Measurements from ENCODE around the gene ADGRG3. TPM values are rescaled to one million over a fixed set of nuclear protein-coding genes. Genes with fewer than 3 reads are reported as not detected.

Gene ADGRG3
- total RNA-seq, 3 donors from 2014 or later (not counting 1 experiment from before 2014, with no cell fraction given): 16.6 to 57.3 (median 20.7) TPM

DNA sequence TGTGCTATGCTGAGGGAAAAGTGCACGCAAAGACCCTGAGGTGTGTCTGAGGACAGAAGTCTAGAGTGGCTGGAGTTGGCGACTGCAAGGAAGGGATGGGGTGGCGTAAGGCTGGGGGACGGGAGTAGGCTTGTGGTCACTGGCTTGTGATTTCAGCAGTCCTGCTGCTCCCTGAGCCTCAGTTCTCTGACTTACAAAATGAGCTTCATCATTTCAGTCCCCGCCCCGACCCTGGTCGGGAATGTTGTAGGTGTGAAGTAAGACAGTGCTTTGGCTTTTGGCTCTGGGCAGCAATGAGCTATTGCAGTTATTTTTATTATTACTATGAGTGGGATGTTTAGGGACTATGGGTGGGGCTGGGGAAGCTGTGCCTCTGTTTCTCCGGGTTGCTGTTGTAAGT is 31.1 kb upstream of the ADGRG3 start:
- TF ChIP-seq, protein P1, sequence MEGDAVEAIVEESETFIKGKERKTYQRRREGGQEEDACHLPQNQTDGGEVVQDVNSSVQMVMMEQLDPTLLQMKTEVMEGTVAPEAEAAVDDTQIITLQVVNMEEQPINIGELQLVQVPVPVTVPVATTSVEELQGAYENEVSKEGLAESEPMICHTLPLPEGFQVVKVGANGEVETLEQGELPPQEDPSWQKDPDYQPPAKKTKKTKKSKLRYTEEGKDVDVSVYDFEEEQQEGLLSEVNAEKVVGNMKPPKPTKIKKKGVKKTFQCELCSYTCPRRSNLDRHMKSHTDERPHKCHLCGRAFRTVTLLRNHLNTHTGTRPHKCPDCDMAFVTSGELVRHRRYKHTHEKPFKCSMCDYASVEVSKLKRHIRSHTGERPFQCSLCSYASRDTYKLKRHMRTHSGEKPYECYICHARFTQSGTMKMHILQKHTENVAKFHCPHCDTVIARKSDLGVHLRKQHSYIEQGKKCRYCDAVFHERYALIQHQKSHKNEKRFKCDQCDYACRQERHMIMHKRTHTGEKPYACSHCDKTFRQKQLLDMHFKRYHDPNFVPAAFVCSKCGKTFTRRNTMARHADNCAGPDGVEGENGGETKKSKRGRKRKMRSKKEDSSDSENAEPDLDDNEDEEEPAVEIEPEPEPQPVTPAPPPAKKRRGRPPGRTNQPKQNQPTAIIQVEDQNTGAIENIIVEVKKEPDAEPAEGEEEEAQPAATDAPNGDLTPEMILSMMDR (IDR thresholded peaks at IDR 0.05): no peak
- WGBS (ENCODE audit: insufficient coverage): 79% methylated on average over 8 of the region's 8 CpGs
- no peak overlapping the region for H3K27ac ChIP-seq (ENCODE audit: low read length)
- H3K27me3 ChIP-seq (ENCODE audit: control insufficient read depth, insufficient read depth, low read length): no peaks in the 10 kb centered on the region
- H3K4me3 ChIP-seq (ENCODE audit: low read length): no peak overlapping the region
- H3K9me3 ChIP-seq (ENCODE audit: control insufficient read depth, insufficient read depth, low read length): no peaks in the 10 kb centered on the region
- H3K36me3 Mint-ChIP-seq: no peaks in the 10 kb centered on the region
- ATAC-seq: peak in 1 of 3 donors; percentile 11
- H3K4me1 ChIP-seq (ENCODE audit: control insufficient read depth, insufficient read depth, low read length): peaks cover 9% of the 10 kb centered on the region
- no peak overlapping the region for H3K27ac Mint-ChIP-seq
- no peaks in the 10 kb centered on the region for H3K27me3 Mint-ChIP-seq (ENCODE audit: low read depth in 2 of 2)
- intact Hi-C loops (cut with micrococcal nuclease): no loop called here
- H3K4me1 Mint-ChIP-seq: peaks cover 0 to 19% of the 10 kb centered on the region in 2 donors
- no peak for DNase-seq
- H3K36me3 ChIP-seq (ENCODE audit: control insufficient read depth, insufficient read depth, low read length): no peaks in the 10 kb centered on the region
- no peaks in the 10 kb centered on the region for H3K9me3 Mint-ChIP-seq
- H3K4me3 Mint-ChIP-seq: no peak overlapping the region

DNA sequence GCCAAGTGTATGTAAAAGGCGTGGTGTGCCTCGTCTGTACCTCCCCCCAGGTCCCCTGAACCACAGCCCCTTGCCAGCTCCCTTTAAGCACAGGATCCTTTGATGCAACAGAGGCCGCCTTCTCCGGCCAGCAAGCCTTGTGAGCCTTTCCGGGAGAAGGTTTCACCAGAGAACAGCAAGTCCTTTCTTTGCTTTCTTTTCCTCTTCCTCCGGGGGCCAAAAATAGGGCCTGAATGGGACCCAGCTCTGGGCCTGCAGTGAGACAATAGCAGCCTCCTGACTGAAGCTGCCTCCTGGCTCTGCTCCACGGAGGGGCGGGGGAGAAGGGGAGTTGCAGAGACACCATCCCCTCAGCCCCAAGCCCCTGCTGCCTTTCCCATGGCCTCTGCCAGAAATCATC is 30.7 kb upstream of the ADGRG3 start:
- TF ChIP-seq, protein P1 (IDR thresholded peaks at IDR 0.05): no peak
- intact Hi-C loops (cut with micrococcal nuclease): no loop called here
- Histone ChIP-seq H3K4me3 (ENCODE audit: low read length) (no peak overlapping the region), H3K9me3 (ENCODE audit: control insufficient read depth, insufficient read depth, low read length) (no peaks in the 10 kb centered on the region), H3K27ac (ENCODE audit: low read length) (no peak overlapping the region), H3K4me1 (ENCODE audit: control insufficient read depth, insufficient read depth, low read length) (peaks cover 9% of the 10 kb centered on the region), H3K27me3 (ENCODE audit: control insufficient read depth, insufficient read depth, low read length) (no peaks in the 10 kb centered on the region), H3K36me3 (ENCODE audit: control insufficient read depth, insufficient read depth, low read length) (no peaks in the 10 kb centered on the region)
- ATAC-seq (no peak), DNase-seq (no peak)
- no peaks in the 10 kb centered on the region for H3K27me3 Mint-ChIP-seq (ENCODE audit: low read depth in 2 of 2)
- 58% methylated on average over 8 of the region's 8 CpGs for WGBS (ENCODE audit: insufficient coverage)
- H3K4me1 Mint-ChIP-seq: peaks cover 0 to 21% of the 10 kb centered on the region in 2 donors
- peak overlapping the region in 1 of 2 donors; percentile 44 for H3K27ac Mint-ChIP-seq
- H3K4me3 Mint-ChIP-seq: no peak overlapping the region
- no peaks in the 10 kb centered on the region for H3K36me3 Mint-ChIP-seq
- no peaks in the 10 kb centered on the region for H3K9me3 Mint-ChIP-seq

DNA sequence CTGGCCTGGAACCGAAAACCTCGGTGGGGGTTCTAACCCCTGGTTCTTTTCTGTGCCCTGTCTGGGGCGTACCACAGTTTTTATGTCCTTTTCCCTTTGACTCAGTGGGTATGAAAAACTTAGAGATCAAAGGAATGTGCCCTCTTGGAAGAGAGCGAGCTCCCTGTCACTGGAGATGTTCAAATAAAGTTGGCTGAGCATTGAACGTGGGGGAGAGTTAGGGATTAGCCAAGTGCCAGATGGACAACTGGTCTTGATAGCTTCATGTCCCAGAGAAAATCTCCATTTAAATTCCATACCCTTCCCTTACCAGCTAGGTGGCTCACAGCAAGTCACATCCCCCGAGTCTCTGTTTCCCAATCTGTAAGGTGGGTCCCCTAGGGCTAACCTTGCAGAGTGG is 30.1 kb upstream of the ADGRG3 start:
- ATAC-seq: no peak
- WGBS (ENCODE audit: insufficient coverage): 91% methylated on average over 6 of the region's 6 CpGs
- Mint-ChIP-seq H3K9me3 (no peaks in the 10 kb centered on the region), H3K4me1 (peaks cover 0 to 26% of the 10 kb centered on the region in 2 donors), H3K27me3 (ENCODE audit: low read depth in 2 of 2) (no peaks in the 10 kb centered on the region), H3K27ac (peak overlapping the region in 1 of 2 donors; percentile 44), H3K4me3 (no peak overlapping the region), H3K36me3 (no peaks in the 10 kb centered on the region)
- no peaks in the 10 kb centered on the region for H3K9me3 ChIP-seq (ENCODE audit: control insufficient read depth, insufficient read depth, low read length)
- no peak overlapping the region for H3K4me3 ChIP-seq (ENCODE audit: low read length)
- H3K4me1 ChIP-seq (ENCODE audit: control insufficient read depth, insufficient read depth, low read length): peaks cover 9% of the 10 kb centered on the region
- no peak overlapping the region for H3K27ac ChIP-seq (ENCODE audit: low read length)
- no peaks in the 10 kb centered on the region for H3K27me3 ChIP-seq (ENCODE audit: control insufficient read depth, insufficient read depth, low read length)
- intact Hi-C loops (cut with micrococcal nuclease): no loop called here
- DNase-seq: no peak
- no peaks in the 10 kb centered on the region for H3K36me3 ChIP-seq (ENCODE audit: control insufficient read depth, insufficient read depth, low read length)
- TF ChIP-seq, protein P1 (IDR thresholded peaks at IDR 0.05): no peak

DNA sequence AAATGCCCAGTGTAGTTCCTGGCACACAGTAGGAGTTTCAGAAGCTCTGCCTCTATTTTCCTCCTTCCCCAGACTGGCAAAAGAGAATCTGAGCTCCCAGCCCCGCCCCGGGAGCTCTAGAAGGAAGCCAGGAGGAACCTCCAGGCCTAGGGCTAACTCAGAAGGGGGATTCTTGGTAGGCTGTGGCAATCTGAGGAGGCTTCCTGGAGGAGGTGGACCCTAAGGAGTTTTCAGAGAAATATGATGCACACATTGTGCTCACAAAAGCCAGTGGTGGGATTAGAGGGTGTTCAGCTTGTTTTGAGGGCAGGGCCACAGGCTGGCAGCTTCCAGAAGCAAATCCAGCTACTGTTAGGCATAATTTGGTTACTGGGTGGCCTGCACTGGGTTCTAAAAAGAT is 29.7 kb upstream of the ADGRG3 start:
- Mint-ChIP-seq H3K27ac (peak overlapping the region in 1 of 2 donors; percentile 44), H3K4me3 (no peak overlapping the region), H3K36me3 (no peaks in the 10 kb centered on the region), H3K27me3 (ENCODE audit: low read depth in 2 of 2) (no peaks in the 10 kb centered on the region), H3K4me1 (peaks cover 0 to 30% of the 10 kb centered on the region in 2 donors), H3K9me3 (no peaks in the 10 kb centered on the region)
- no peak overlapping the region for H3K27ac ChIP-seq (ENCODE audit: low read length)
- H3K9me3 ChIP-seq (ENCODE audit: control insufficient read depth, insufficient read depth, low read length): no peaks in the 10 kb centered on the region
- H3K4me3 ChIP-seq (ENCODE audit: low read length): no peak overlapping the region
- H3K36me3 ChIP-seq (ENCODE audit: control insufficient read depth, insufficient read depth, low read length): no peaks in the 10 kb centered on the region
- TF ChIP-seq, protein P1 (IDR thresholded peaks at IDR 0.05): no peak
- H3K4me1 ChIP-seq (ENCODE audit: control insufficient read depth, insufficient read depth, low read length): peaks cover 12% of the 10 kb centered on the region
- no peak for ATAC-seq
- WGBS (ENCODE audit: insufficient coverage): 100% methylated on average over 2 of the region's 2 CpGs
- H3K27me3 ChIP-seq (ENCODE audit: control insufficient read depth, insufficient read depth, low read length): no peaks in the 10 kb centered on the region
- DNase-seq: no peak
- intact Hi-C loops (cut with micrococcal nuclease): no loop called here

Measured in natural killer cell (primary cell).